Measurements from ENCODE around the gene MRPL28. TPM values are rescaled to one million over a fixed set of nuclear protein-coding genes. Genes with fewer than 3 reads are reported as not detected.

Gene MRPL28
- total RNA-seq, 4 donors from 2014 or later, result 45.1 to 79.5 (median 65.3) TPM

GRCh38 chr16:371515-372301 is 1.4 kb upstream of the MRPL28 start:
- Histone ChIP-seq H3K4me3 (no peak overlapping the region), H3K9me3 (no peaks in the 10 kb centered on the region), H3K27ac (peak overlapping the region in 1 of 4 donors; percentile 85), H3K4me1 (peaks cover 0 to 23% (median 12%) of the 10 kb centered on the region in 4 donors), H3K36me3 (peaks cover 4 to 83% (median 21%) of the 10 kb centered on the region in 3 donors), H3K27me3 (no peaks in the 10 kb centered on the region)
- WGBS, 2 donors, result 85 to 88% methylated on average over 29 to 30 of the region's 31 CpGs
- no peak for TF ChIP-seq POLR2A (IDR thresholded peaks at IDR 0.05)
- no peak for TF ChIP-seq EP300 (IDR thresholded peaks at IDR 0.05)
- no peak for TF ChIP-seq CTCF (IDR thresholded peaks at IDR 0.05)
- no peak for DNase-seq (ENCODE audit: low spot score in 2 of 2)

GRCh38 chr16:370979-371514 is 709 bp upstream of the MRPL28 start:
- H3K4me1 ChIP-seq, result peaks cover 0 to 23% (median 12%) of the 10 kb centered on the region in 4 donors
- H3K27me3 ChIP-seq, result no peaks in the 10 kb centered on the region
- peak overlapping the region; percentile 53 to 85 (median 70) for H3K27ac ChIP-seq
- no peak for TF ChIP-seq CTCF (IDR thresholded peaks at IDR 0.05)
- no peaks in the 10 kb centered on the region for H3K9me3 ChIP-seq
- H3K4me3 ChIP-seq, result peak overlapping the region in 3 of 4 donors; percentile 40 to 64 (median 44)
- H3K36me3 ChIP-seq, result peaks cover 4 to 83% (median 21%) of the 10 kb centered on the region in 3 donors
- WGBS, 2 donors, result 57 to 64% methylated on average over 7 to 9 of the region's 10 CpGs
- no peak for DNase-seq (ENCODE audit: low spot score in 2 of 2)

GRCh38 chr16:369866-370436 is 387 bp downstream of the MRPL28 start:
- Histone ChIP-seq H3K36me3 (peaks cover 4 to 74% (median 21%) of the 10 kb centered on the region in 3 donors), H3K4me1 (peaks cover 0 to 23% (median 12%) of the 10 kb centered on the region in 4 donors), H3K27ac (peak overlapping the region in 3 of 4 donors; percentile 53 to 85 (median 62)), H3K4me3 (peak overlapping the region; percentile 33 to 64 (median 42)), H3K9me3 (no peaks in the 10 kb centered on the region), H3K27me3 (no peaks in the 10 kb centered on the region)
- no peak for TF ChIP-seq POLR2A (IDR thresholded peaks at IDR 0.05)
- no peak for TF ChIP-seq CTCF (IDR thresholded peaks at IDR 0.05)
- TF ChIP-seq EP300 (IDR thresholded peaks at IDR 0.05), result no peak
- 20 to 29% methylated on average over 23 to 28 of the region's 44 CpGs for WGBS, 2 donors
- DNase-seq (ENCODE audit: low spot score in 2 of 2), result no peak

GRCh38 chr16:369275-369865 is 968 bp downstream of the MRPL28 start:
- Histone ChIP-seq H3K36me3 (peaks cover 4 to 68% (median 18%) of the 10 kb centered on the region in 3 donors), H3K9me3 (no peaks in the 10 kb centered on the region), H3K27me3 (peaks cover 0 to 6% of the 10 kb centered on the region in 2 donors), H3K4me3 (peak overlapping the region in 2 of 4 donors; percentile 33 to 40), H3K27ac (no peak overlapping the region), H3K4me1 (peaks cover 0 to 23% (median 12%) of the 10 kb centered on the region in 4 donors)
- 74 to 79% methylated on average over 17 to 19 of the region's 20 CpGs for WGBS, 2 donors
- no peak for TF ChIP-seq CTCF (IDR thresholded peaks at IDR 0.05)
- DNase-seq (ENCODE audit: low spot score in 2 of 2), result no peak

All from tibial nerve (tissue), 4 donors.